HCT116 (cell line): Measurements from ENCODE around the gene RNF11.

Source experiments
- CEBPB ChIP-seq: IDR thresholded peaks from 2 replicates; pipeline ENCODE4 v1.6.1; 2012; ENCODE audit warnings: low read depth
- EGR1 ChIP-seq: IDR thresholded peaks from 2 replicates; pipeline ENCODE4 v1.6.1; 2012; ENCODE audit warnings: low read depth
- EZH2 ChIP-seq: fragments of 200-600 bp; sonication (generic); IDR thresholded peaks from 2 replicates; pipeline ENCODE4 v1.6.1; 2017; ENCODE audit warnings: antibody characterized with exemption, mixed run types
- EZH2phosphoT487 ChIP-seq: fragments of 200-600 bp; IDR thresholded peaks from 2 replicates; pipeline ENCODE4 v1.6.1; 2018; ENCODE audit warnings: antibody characterized with exemption, borderline replicate concordance
- POLR2A ChIP-seq: IDR thresholded peaks from 2 replicates; pipeline ENCODE4 v1.7.0; 2011; ENCODE audit warnings: borderline replicate concordance; ENCODE audit not compliant: insufficient read depth, insufficient read length; ENCODE audit errors: extremely low read depth
- POLR2AphosphoS5 ChIP-seq: IDR thresholded peaks from 2 replicates; pipeline ENCODE4 v1.6.1; 2011; ENCODE audit warnings: mild to moderate bottlenecking, low read depth, low read length, moderate library complexity
- RAD21 ChIP-seq: IDR thresholded peaks from 2 replicates; pipeline ENCODE4 v1.6.1; 2012; ENCODE audit warnings: low read depth, mild to moderate bottlenecking
- SIN3A ChIP-seq: IDR thresholded peaks from 2 replicates; pipeline ENCODE4 v1.6.1; 2012; ENCODE audit warnings: low read depth
- TCF7L2 ChIP-seq: IDR thresholded peaks from 2 replicates; pipeline ENCODE4 v1.7.0; 2011; ENCODE audit warnings: borderline replicate concordance, inconsistent platforms; ENCODE audit not compliant: insufficient read depth, insufficient read length; ENCODE audit errors: extremely low read depth
- ZNF274 ChIP-seq: fragments of 200-500 bp; sonication (Bioruptor generic); IDR thresholded peaks from 2 replicates; pipeline ENCODE4 v1.6.1; 2014; ENCODE audit warnings: mild to moderate bottlenecking, low read depth, low read length, inconsistent platforms
- TF ChIP-seq, protein P1 (sequence below), 3 experiments: fragments of 200-600 bp in 1 of 3; sonication (generic) in 1 of 3; IDR thresholded peaks in 2 of 3; conservative IDR thresholded peaks in 1 of 3; 2 replicates each; pipeline ENCODE4 v1.5.1; 2012 to 2017; ENCODE audit warnings: low read depth in 2 of 3, low read length in 2 of 3, antibody characterized with exemption in 1 of 3, borderline replicate concordance in 1 of 3, control low read depth in 1 of 3, mild to moderate bottlenecking in 1 of 3, mixed read lengths in 1 of 3, mixed run types in 1 of 3, moderate library complexity in 1 of 3; ENCODE audit not compliant: insufficient read depth in 1 of 3
- TF ChIP-seq, protein P2 (sequence below): IDR thresholded peaks from 2 replicates; pipeline ENCODE4 v1.6.1; 2012
- TF ChIP-seq, protein P3 (sequence below): IDR thresholded peaks from 2 replicates; pipeline ENCODE4 v1.6.1; 2012; ENCODE audit warnings: low read depth
- TF ChIP-seq, protein P4 (sequence below): IDR thresholded peaks from 2 replicates; pipeline ENCODE4 v1.6.1; 2012

DNA sequence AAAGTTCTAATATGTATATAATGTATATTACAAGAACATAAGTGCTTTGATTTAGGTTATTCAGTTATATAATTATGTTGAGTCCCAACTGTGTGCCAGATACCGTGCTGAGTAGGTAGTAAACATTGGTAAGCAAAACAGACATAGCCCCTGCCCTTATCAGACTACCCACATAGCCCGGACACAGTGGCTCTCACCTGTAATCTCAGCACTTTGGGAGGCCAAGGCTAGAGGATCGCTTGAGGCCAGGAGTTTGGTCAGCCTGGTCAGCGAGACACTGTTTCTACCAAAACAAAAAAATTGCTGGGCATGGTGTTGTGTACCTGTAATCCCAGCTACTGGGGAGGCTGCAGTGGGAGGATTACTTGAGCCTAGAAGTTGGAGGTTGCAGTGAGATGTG is 30.7 kb downstream of the RNF11 start:
- TF ChIP-seq POLR2A (no peak), EZH2 (no peak), POLR2AphosphoS5 (no peak), EZH2phosphoT487 (no peak), ZNF274 (no peak), TCF7L2 (no peak), SIN3A (no peak), RAD21 (no peak), CEBPB (no peak), EGR1 (no peak)
- TF ChIP-seq, protein P1, sequence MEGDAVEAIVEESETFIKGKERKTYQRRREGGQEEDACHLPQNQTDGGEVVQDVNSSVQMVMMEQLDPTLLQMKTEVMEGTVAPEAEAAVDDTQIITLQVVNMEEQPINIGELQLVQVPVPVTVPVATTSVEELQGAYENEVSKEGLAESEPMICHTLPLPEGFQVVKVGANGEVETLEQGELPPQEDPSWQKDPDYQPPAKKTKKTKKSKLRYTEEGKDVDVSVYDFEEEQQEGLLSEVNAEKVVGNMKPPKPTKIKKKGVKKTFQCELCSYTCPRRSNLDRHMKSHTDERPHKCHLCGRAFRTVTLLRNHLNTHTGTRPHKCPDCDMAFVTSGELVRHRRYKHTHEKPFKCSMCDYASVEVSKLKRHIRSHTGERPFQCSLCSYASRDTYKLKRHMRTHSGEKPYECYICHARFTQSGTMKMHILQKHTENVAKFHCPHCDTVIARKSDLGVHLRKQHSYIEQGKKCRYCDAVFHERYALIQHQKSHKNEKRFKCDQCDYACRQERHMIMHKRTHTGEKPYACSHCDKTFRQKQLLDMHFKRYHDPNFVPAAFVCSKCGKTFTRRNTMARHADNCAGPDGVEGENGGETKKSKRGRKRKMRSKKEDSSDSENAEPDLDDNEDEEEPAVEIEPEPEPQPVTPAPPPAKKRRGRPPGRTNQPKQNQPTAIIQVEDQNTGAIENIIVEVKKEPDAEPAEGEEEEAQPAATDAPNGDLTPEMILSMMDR (IDR thresholded peaks at IDR 0.05 in 2 of 3, conservative IDR thresholded peaks at IDR 0.05 in 1 of 3; ENCODE audit: borderline replicate concordance in 1 of 3, insufficient read depth in 1 of 3, low read depth in 2 of 3, low read length in 2 of 3), result no peak
- TF ChIP-seq, protein P2, sequence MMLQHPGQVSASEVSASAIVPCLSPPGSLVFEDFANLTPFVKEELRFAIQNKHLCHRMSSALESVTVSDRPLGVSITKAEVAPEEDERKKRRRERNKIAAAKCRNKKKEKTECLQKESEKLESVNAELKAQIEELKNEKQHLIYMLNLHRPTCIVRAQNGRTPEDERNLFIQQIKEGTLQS, result no peak
- TF ChIP-seq, protein P3, sequence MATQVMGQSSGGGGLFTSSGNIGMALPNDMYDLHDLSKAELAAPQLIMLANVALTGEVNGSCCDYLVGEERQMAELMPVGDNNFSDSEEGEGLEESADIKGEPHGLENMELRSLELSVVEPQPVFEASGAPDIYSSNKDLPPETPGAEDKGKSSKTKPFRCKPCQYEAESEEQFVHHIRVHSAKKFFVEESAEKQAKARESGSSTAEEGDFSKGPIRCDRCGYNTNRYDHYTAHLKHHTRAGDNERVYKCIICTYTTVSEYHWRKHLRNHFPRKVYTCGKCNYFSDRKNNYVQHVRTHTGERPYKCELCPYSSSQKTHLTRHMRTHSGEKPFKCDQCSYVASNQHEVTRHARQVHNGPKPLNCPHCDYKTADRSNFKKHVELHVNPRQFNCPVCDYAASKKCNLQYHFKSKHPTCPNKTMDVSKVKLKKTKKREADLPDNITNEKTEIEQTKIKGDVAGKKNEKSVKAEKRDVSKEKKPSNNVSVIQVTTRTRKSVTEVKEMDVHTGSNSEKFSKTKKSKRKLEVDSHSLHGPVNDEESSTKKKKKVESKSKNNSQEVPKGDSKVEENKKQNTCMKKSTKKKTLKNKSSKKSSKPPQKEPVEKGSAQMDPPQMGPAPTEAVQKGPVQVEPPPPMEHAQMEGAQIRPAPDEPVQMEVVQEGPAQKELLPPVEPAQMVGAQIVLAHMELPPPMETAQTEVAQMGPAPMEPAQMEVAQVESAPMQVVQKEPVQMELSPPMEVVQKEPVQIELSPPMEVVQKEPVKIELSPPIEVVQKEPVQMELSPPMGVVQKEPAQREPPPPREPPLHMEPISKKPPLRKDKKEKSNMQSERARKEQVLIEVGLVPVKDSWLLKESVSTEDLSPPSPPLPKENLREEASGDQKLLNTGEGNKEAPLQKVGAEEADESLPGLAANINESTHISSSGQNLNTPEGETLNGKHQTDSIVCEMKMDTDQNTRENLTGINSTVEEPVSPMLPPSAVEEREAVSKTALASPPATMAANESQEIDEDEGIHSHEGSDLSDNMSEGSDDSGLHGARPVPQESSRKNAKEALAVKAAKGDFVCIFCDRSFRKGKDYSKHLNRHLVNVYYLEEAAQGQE, result no peak
- TF ChIP-seq, protein P4, sequence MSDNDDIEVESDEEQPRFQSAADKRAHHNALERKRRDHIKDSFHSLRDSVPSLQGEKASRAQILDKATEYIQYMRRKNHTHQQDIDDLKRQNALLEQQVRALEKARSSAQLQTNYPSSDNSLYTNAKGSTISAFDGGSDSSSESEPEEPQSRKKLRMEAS, result no peak
